GM23338 (cell line): Measurements from ENCODE around the gene NELFA. TPM values are rescaled to one million over a fixed set of nuclear protein-coding genes. Genes with fewer than 3 reads are reported as not detected.

Source experiments
- ATAC-seq: fragments of 200-7000 bp; cut with Tn5 transposase; 3 replicates; pipeline ENCODE4 v1.9.1; 2020
- DNase-seq: peaks from one replicate; pipeline ENCODE4 v3.0.0-alpha.2; 2015; ENCODE audit warnings: low spot score
- H2AFZ ChIP-seq: fragments of 200-600 bp; sonication (generic); 2 replicates; pipeline ENCODE4 v1.8.0; 2016; ENCODE audit warnings: antibody characterized with exemption, mild to moderate bottlenecking, moderate library complexity
- H3F3A ChIP-seq: fragments of 200-600 bp; sonication (generic); replicated peaks from 2 replicates; pipeline ENCODE4 v1.8.0; 2017; ENCODE audit warnings: antibody characterized with exemption, mixed run types, low read depth
- H3K27ac ChIP-seq: fragments of 200-600 bp; sonication (generic); 2 replicates; pipeline ENCODE4 v1.6.1; 2016; ENCODE audit warnings: low read depth
- H3K27me3 ChIP-seq: fragments of 200-600 bp; sonication (generic); 2 replicates; pipeline ENCODE4 v1.8.0; 2016; ENCODE audit warnings: mild to moderate bottlenecking, mixed run types, moderate library complexity; ENCODE audit not compliant: insufficient read depth
- H3K36me3 ChIP-seq: fragments of 200-600 bp; sonication (generic); 2 replicates; pipeline ENCODE4 v1.8.0; 2016; ENCODE audit warnings: mild to moderate bottlenecking; ENCODE audit not compliant: insufficient read depth
- H3K4me1 ChIP-seq: fragments of 200-600 bp; sonication (generic); 2 replicates; pipeline ENCODE4 v1.8.0; 2016; ENCODE audit warnings: mild to moderate bottlenecking, moderate library complexity; ENCODE audit not compliant: insufficient read depth
- H3K4me2 ChIP-seq: fragments of 200-600 bp; sonication (generic); 2 replicates; pipeline ENCODE4 v1.7.1; 2017; ENCODE audit warnings: mixed run types
- H3K4me3 ChIP-seq: fragments of 200-600 bp; sonication (generic); 2 replicates; pipeline ENCODE4 v1.6.1; 2016; ENCODE audit warnings: mixed run types
- H3K79me2 ChIP-seq: fragments of 200-600 bp; sonication (generic); replicated peaks from 2 replicates; pipeline ENCODE4 v1.8.0; 2017; ENCODE audit warnings: mild to moderate bottlenecking; ENCODE audit not compliant: insufficient read depth
- H3K9me2 ChIP-seq: fragments of 200-600 bp; sonication (generic); 2 replicates; pipeline ENCODE4 v1.8.0; 2017; ENCODE audit not compliant: insufficient read depth
- H4K20me1 ChIP-seq: fragments of 200-600 bp; sonication (generic); replicated peaks from 2 replicates; pipeline ENCODE4 v1.8.0; 2017; ENCODE audit warnings: mild to moderate bottlenecking; ENCODE audit not compliant: insufficient read depth
- H3K27ac Mint-ChIP-seq: 2 replicates; pipeline ENCODE4 v1.8.0; 2020; ENCODE audit warnings: inconsistent platforms, mild to moderate bottlenecking, moderate library complexity, mixed read lengths
- H3K27me3 Mint-ChIP-seq: 3 replicates; pipeline ENCODE4 v1.8.0; 2022; ENCODE audit warnings: low read depth, mild to moderate bottlenecking, moderate library complexity, mixed read lengths, inconsistent platforms; ENCODE audit not compliant: insufficient read depth, poor library complexity
- H3K36me3 Mint-ChIP-seq: 3 replicates; pipeline ENCODE4 v1.8.0; 2021; ENCODE audit warnings: low read depth, mild to moderate bottlenecking, inconsistent platforms, moderate library complexity, mixed read lengths
- H3K4me1 Mint-ChIP-seq: 3 replicates; pipeline ENCODE4 v1.8.0; 2020; ENCODE audit warnings: mild to moderate bottlenecking, inconsistent platforms, mixed read lengths
- H3K4me3 Mint-ChIP-seq: 3 replicates; pipeline ENCODE4 v1.8.0; 2021; ENCODE audit warnings: moderate library complexity, mild to moderate bottlenecking, inconsistent platforms, mixed read lengths
- H3K9me3 Mint-ChIP-seq: 3 replicates; pipeline ENCODE4 v1.8.0; 2020; ENCODE audit warnings: moderate library complexity, mild to moderate bottlenecking, inconsistent platforms, mixed read lengths
- CREB1 ChIP-seq: fragments of 250-450 bp; sonication (Bioruptor Pico); IDR thresholded peaks from 2 replicates; pipeline ENCODE4 v1.5.0; 2020; ENCODE audit warnings: low read depth, mild to moderate bottlenecking, moderate library complexity
- EZH2 ChIP-seq: fragments of 200-600 bp; sonication (generic); IDR thresholded peaks from one replicate; pipeline ENCODE4 v1.8.0; 2017; ENCODE audit warnings: antibody characterized with exemption, mild to moderate bottlenecking, low read depth; ENCODE audit not compliant: unreplicated experiment
- EZH2phosphoT487 ChIP-seq: fragments of 200-600 bp; sonication (generic); IDR thresholded peaks from one replicate; pipeline ENCODE4 v1.8.1; 2018; ENCODE audit warnings: antibody characterized with exemption; ENCODE audit not compliant: unreplicated experiment
- JUNB ChIP-seq: IDR thresholded peaks from one replicate; pipeline ENCODE4 v1.6.1; 2016; ENCODE audit warnings: antibody characterized with exemption; ENCODE audit not compliant: unreplicated experiment
- NANOG ChIP-seq: IDR thresholded peaks from 2 replicates; pipeline ENCODE4 v1.6.1; 2016; ENCODE audit warnings: antibody characterized with exemption, borderline replicate concordance
- POLR2AphosphoS5 ChIP-seq: IDR thresholded peaks from 2 replicates; pipeline ENCODE4 v1.6.1; 2016; ENCODE audit warnings: antibody characterized with exemption, low read depth
- STAT1 ChIP-seq: IDR thresholded peaks from one replicate; pipeline ENCODE4 v1.6.1; 2016; ENCODE audit warnings: antibody characterized with exemption; ENCODE audit not compliant: unreplicated experiment
- ZNF114 ChIP-seq: fragments of 250-450 bp; sonication (Bioruptor Pico); IDR thresholded peaks from 2 replicates; pipeline ENCODE4 v1.5.0; 2020; ENCODE audit warnings: mild to moderate bottlenecking, moderate library complexity
- ZNF331 ChIP-seq: fragments of 250-450 bp; sonication (Bioruptor Pico); IDR thresholded peaks from 2 replicates; pipeline ENCODE4 v1.5.0; 2020; ENCODE audit warnings: low read depth, mild to moderate bottlenecking, moderate library complexity
- polyA plus RNA-seq: library from polyadenylated mRNA; unstranded; fragments of >200 nt; fragmentation: Nextera tagmentation; extraction: Ambion mirVana; gene quantifications from 2 replicates; pipeline ENCODE4 v1.2.1, GENCODE V29; 2016
- total RNA-seq: library from RNA; depleted of rRNA; stranded (reverse); fragments of >200 nt; shearing (Covaris generic); gene quantifications from 2 replicates; pipeline ENCODE4 v1.2.3, GENCODE V29; 2014
- TF ChIP-seq, protein P1 (sequence below), 2 experiments: fragments of 200-600 bp in 1 of 2; sonication (generic) in 1 of 2; conservative IDR thresholded peaks; 2 replicates each; pipeline versions ENCODE4 v1.5.1 to v1.6.1; 2016 to 2017; ENCODE audit warnings: antibody characterized with exemption in 2 of 2, low read depth in 2 of 2, mild to moderate bottlenecking in 2 of 2, moderate library complexity in 1 of 2
- TF ChIP-seq, protein P2 (sequence below): fragments of 250-450 bp; sonication (Bioruptor Pico); IDR thresholded peaks from 2 replicates; pipeline ENCODE4 v1.5.0; 2020; ENCODE audit warnings: mild to moderate bottlenecking, moderate library complexity
- TF ChIP-seq, protein P3 (sequence below): IDR thresholded peaks from 2 replicates; pipeline ENCODE4 v1.6.1; 2016; ENCODE audit warnings: antibody characterized with exemption
- TF ChIP-seq, protein P4 (sequence below): IDR thresholded peaks from one replicate; pipeline ENCODE4 v1.6.1; 2018; ENCODE audit warnings: antibody characterized with exemption; ENCODE audit not compliant: unreplicated experiment

The NELFA gene
- total and polyA plus RNA-seq, 2 experiments from 2014 or later: 62.8 to 63.3 TPM

DNA sequence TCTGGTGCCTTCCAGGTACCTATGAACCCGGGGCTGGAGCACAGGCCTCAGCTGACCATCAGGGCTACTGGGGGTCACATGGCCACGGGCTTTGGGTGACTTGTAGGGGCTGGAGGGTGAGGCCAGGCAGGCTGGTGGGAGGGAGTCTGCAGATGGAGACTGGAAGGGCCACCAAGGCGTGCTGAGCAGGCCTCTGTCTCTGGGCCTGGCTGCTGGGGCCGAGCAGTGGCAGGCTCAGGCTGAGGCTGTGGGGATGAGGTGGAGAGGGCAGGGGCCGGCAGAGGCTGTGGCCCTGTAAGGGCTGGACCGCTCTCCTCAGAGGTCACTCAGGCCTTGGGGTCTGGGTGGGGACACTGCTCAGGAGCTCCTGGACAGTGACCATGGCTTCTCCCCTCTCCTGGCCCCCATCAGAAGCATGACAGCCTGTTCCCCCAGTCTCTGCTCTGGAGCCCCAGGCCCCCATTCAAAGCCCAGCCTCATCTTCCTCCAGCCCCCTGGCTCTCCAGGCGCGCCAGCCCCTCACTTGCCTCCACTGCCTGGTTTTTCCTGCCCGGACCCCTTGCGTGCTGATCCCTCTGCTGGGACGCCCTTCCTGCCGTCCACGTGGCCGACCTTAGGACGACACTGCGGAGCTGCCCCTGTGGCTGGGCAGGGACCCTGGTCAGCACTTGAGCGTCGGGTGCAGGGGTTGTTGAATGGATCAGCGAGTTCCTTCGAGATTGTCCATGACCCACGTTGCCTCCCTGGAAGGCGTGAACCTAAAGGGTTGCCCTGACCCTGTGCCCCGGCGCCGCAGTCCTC, 39.2 kb upstream of the NELFA start:
- Mint-ChIP-seq H3K4me3 (no peak overlapping the region), H3K9me3 (no peaks in the 10 kb centered on the region), H3K36me3 (no peaks in the 10 kb centered on the region), H3K27ac (no peak overlapping the region), H3K27me3 (peaks cover 4% of the 10 kb centered on the region), H3K4me1 (peaks cover 10% of the 10 kb centered on the region)
- no peak for TF ChIP-seq JUNB
- TF ChIP-seq, protein P1, sequence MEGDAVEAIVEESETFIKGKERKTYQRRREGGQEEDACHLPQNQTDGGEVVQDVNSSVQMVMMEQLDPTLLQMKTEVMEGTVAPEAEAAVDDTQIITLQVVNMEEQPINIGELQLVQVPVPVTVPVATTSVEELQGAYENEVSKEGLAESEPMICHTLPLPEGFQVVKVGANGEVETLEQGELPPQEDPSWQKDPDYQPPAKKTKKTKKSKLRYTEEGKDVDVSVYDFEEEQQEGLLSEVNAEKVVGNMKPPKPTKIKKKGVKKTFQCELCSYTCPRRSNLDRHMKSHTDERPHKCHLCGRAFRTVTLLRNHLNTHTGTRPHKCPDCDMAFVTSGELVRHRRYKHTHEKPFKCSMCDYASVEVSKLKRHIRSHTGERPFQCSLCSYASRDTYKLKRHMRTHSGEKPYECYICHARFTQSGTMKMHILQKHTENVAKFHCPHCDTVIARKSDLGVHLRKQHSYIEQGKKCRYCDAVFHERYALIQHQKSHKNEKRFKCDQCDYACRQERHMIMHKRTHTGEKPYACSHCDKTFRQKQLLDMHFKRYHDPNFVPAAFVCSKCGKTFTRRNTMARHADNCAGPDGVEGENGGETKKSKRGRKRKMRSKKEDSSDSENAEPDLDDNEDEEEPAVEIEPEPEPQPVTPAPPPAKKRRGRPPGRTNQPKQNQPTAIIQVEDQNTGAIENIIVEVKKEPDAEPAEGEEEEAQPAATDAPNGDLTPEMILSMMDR (conservative IDR thresholded peaks at IDR 0.05; ENCODE audit: low read depth in 2 of 2): no peak
- TF ChIP-seq EZH2phosphoT487: no peak
- TF ChIP-seq POLR2AphosphoS5: no peak
- TF ChIP-seq ZNF114 (CRISPR knock-in tag): no peak
- TF ChIP-seq CREB1 (CRISPR knock-in tag): no peak
- TF ChIP-seq ZNF331 (CRISPR knock-in tag): no peak
- TF ChIP-seq, protein P2, sequence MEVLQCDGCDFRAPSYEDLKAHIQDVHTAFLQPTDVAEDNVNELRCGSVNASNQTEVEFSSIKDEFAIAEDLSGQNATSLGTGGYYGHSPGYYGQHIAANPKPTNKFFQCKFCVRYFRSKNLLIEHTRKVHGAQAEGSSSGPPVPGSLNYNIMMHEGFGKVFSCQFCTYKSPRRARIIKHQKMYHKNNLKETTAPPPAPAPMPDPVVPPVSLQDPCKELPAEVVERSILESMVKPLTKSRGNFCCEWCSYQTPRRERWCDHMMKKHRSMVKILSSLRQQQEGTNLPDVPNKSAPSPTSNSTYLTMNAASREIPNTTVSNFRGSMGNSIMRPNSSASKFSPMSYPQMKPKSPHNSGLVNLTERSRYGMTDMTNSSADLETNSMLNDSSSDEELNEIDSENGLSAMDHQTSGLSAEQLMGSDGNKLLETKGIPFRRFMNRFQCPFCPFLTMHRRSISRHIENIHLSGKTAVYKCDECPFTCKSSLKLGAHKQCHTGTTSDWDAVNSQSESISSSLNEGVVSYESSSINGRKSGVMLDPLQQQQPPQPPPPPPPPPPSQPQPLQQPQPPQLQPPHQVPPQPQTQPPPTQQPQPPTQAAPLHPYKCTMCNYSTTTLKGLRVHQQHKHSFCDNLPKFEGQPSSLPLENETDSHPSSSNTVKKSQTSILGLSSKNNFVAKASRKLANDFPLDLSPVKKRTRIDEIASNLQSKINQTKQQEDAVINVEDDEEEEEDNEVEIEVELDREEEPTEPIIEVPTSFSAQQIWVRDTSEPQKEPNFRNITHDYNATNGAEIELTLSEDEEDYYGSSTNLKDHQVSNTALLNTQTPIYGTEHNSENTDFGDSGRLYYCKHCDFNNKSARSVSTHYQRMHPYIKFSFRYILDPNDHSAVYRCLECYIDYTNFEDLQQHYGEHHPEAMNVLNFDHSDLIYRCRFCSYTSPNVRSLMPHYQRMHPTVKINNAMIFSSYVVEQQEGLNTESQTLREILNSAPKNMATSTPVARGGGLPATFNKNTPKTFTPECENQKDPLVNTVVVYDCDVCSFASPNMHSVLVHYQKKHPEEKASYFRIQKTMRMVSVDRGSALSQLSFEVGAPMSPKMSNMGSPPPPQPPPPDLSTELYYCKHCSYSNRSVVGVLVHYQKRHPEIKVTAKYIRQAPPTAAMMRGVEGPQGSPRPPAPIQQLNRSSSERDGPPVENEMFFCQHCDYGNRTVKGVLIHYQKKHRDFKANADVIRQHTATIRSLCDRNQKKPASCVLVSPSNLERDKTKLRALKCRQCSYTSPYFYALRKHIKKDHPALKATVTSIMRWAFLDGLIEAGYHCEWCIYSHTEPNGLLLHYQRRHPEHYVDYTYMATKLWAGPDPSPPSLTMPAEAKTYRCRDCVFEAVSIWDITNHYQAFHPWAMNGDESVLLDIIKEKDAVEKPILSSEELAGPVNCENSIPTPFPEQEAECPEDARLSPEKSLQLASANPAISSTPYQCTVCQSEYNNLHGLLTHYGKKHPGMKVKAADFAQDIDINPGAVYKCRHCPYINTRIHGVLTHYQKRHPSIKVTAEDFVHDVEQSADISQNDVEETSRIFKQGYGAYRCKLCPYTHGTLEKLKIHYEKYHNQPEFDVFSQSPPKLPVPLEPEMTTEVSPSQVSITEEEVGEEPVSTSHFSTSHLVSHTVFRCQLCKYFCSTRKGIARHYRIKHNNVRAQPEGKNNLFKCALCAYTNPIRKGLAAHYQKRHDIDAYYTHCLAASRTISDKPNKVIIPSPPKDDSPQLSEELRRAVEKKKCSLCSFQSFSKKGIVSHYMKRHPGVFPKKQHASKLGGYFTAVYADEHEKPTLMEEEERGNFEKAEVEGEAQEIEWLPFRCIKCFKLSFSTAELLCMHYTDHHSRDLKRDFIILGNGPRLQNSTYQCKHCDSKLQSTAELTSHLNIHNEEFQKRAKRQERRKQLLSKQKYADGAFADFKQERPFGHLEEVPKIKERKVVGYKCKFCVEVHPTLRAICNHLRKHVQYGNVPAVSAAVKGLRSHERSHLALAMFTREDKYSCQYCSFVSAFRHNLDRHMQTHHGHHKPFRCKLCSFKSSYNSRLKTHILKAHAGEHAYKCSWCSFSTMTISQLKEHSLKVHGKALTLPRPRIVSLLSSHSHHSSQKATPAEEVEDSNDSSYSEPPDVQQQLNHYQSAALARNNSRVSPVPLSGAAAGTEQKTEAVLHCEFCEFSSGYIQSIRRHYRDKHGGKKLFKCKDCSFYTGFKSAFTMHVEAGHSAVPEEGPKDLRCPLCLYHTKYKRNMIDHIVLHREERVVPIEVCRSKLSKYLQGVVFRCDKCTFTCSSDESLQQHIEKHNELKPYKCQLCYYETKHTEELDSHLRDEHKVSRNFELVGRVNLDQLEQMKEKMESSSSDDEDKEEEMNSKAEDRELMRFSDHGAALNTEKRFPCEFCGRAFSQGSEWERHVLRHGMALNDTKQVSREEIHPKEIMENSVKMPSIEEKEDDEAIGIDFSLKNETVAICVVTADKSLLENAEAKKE: no peak
- TF ChIP-seq, protein P3, sequence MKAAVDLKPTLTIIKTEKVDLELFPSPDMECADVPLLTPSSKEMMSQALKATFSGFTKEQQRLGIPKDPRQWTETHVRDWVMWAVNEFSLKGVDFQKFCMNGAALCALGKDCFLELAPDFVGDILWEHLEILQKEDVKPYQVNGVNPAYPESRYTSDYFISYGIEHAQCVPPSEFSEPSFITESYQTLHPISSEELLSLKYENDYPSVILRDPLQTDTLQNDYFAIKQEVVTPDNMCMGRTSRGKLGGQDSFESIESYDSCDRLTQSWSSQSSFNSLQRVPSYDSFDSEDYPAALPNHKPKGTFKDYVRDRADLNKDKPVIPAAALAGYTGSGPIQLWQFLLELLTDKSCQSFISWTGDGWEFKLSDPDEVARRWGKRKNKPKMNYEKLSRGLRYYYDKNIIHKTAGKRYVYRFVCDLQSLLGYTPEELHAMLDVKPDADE: no peak
- no peak for TF ChIP-seq STAT1
- TF ChIP-seq, protein P4, sequence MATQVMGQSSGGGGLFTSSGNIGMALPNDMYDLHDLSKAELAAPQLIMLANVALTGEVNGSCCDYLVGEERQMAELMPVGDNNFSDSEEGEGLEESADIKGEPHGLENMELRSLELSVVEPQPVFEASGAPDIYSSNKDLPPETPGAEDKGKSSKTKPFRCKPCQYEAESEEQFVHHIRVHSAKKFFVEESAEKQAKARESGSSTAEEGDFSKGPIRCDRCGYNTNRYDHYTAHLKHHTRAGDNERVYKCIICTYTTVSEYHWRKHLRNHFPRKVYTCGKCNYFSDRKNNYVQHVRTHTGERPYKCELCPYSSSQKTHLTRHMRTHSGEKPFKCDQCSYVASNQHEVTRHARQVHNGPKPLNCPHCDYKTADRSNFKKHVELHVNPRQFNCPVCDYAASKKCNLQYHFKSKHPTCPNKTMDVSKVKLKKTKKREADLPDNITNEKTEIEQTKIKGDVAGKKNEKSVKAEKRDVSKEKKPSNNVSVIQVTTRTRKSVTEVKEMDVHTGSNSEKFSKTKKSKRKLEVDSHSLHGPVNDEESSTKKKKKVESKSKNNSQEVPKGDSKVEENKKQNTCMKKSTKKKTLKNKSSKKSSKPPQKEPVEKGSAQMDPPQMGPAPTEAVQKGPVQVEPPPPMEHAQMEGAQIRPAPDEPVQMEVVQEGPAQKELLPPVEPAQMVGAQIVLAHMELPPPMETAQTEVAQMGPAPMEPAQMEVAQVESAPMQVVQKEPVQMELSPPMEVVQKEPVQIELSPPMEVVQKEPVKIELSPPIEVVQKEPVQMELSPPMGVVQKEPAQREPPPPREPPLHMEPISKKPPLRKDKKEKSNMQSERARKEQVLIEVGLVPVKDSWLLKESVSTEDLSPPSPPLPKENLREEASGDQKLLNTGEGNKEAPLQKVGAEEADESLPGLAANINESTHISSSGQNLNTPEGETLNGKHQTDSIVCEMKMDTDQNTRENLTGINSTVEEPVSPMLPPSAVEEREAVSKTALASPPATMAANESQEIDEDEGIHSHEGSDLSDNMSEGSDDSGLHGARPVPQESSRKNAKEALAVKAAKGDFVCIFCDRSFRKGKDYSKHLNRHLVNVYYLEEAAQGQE: no peak
- TF ChIP-seq EZH2: no peak
- no peak for TF ChIP-seq NANOG
- H3K4me2 ChIP-seq: no peak overlapping the region
- H3K27me3 ChIP-seq: peaks cover 50% of the 10 kb centered on the region
- H3K4me3 ChIP-seq: no peak overlapping the region
- H3F3A ChIP-seq: no peaks in the 10 kb centered on the region
- H4K20me1 ChIP-seq: no peaks in the 10 kb centered on the region; the same call in 1 of the 2 replicates
- H3K27ac ChIP-seq: no peak overlapping the region
- no peaks in the 10 kb centered on the region for H3K36me3 ChIP-seq
- H3K79me2 ChIP-seq: no peaks in the 10 kb centered on the region
- H3K4me1 ChIP-seq: peaks cover 9% of the 10 kb centered on the region; the same call in 1 of the 2 replicates
- no peaks in the 10 kb centered on the region for H3K9me2 ChIP-seq
- ATAC-seq (no peak), DNase-seq (no peak)
- no peak overlapping the region for H2AFZ ChIP-seq
